EH (cell line): ENCODE measurements around the gene GSDMA.
"Not testable (repeated sequence)": the region's sequence is repeated elsewhere in the genome, so short reads cannot be mapped to it uniquely, and the experiment has no call there.

ENCODE experiments used
- DNase-seq: peaks from one replicate; pipeline ENCODE4 v3.0.0-alpha.2; 2015; ENCODE audit warnings: low read depth

GSDMA gene

GRCh38 chr17:39929646-39930407 lies 33.0 kb upstream of the GSDMA start:
- peak; percentile 94 for DNase-seq

GRCh38 chr17:39933912-39934311 lies 28.9 kb upstream of the GSDMA start:
- no peak for DNase-seq

- no peak for DNase-seq
Measured at GRCh38 chr17:39934324-39934723, 28.5 kb upstream of the GSDMA start.

GRCh38 chr17:39935909-39936308 lies 26.9 kb upstream of the GSDMA start:
- DNase-seq = peak; percentile 42

- DNase-seq = no peak
Measured at GRCh38 chr17:39937447-39937846, 25.4 kb upstream of the GSDMA start.

DNA sequence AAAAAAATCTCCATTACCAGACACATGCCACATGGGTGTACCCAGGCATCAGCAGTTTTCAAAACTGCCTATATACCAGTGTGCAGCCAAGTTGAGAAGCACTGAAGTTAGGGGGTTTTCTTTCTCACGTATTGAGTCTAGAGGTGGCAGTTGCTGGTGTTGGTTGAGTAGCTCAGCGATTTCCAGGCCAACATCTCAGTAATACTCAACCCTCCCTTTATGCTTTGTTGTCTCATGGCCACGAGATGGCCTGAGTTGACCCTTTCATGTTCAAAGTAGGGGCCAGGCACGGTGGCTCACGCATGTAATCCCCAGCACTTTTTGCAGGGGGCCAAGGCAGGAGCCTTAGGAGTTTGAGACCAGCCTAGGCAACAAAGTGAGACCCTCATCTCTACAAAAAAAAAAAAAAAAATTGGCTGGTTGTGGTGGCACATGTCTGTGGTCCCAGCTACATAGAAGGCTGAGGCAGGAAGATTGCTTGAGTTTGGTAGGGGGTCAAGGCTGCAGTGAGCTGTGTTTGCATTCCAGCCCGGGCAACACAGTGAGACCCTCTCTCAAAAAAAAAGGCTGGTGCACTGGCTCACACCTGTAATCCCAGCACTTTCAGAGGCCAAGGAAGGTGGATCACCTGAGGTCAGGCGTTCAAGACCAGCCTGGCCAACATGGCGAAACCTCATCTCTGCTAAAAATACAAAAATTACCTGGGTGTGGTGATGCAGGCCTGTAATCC lies 24.5 kb upstream of the GSDMA start:
- no peak for DNase-seq

GRCh38 chr17:39939106-39939505 lies 23.7 kb upstream of the GSDMA start:
- no peak for DNase-seq

DNA sequence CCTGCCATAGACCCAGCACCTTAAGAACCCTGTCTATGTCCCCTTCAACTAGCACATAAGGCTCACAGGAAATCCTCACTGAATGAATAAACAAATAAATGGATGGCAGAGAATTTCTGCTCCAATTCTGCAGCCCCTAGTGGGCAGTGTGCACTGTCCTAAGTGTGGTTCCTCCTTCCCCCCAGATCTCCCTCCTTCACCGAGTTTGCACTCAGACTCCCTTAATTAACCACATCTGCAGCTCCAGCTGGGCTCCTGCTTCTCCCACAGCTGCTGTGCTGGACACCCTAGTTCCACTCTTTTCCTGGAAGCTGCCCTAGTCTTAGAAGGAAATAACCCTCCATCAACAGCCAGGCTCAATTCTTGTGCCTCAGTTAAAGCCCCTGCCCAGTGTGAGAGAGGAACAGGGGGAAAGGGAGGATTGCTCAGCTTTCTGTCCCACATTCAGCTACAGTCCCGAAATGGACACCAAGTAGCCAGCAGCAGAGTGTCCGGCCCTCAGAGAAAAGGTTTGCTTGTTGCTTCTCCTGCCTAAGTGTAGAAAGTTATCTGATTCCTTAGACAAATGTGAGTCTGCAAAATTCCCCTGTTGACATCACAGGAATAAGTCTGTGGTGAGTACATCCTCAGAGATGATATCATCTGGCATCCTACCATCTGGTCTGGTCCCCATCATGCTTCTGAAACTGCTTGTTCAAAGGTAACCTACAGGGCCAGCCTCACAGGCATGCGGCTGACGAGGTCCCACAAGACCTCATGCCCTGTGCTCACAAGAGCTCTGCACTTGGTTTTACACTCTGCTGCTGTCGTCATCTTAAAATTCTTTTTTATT lies 23.0 kb upstream of the GSDMA start:
- DNase-seq = peak; percentile 90

DNA sequence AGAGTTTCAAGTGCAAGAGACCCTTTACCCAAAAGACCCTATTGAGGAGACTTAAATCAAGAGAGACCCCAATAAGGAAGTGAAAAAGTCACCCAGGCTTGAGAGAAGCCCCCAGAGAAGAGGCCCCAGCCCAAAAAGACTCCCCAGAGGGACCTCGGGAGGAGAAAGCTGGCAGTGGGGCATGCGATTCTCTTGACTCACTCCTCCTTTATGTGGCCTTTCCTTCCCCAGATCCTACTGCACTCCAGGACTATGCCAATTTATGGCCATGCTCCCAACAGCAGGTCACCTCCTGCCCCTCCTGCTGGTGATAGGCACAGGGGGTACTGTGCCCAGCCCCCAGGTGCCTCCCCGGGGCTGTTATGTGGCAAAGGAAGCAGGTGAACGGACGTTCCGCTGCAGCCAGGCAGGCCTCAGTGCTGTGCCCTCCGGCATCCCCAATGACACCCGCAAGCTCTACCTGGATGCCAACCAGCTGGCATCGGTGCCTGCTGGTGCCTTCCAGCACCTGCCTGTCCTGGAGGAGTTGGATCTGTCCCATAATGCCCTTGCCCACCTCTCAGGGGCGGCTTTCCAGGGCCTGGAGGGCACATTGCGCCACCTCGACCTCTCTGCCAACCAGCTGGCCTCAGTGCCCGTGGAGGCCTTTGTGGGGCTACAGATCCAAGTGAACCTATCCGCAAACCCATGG lies 19.0 kb upstream of the GSDMA start:
- DNase-seq = no peak

GRCh38 chr17:39944393-39944711 lies 18.5 kb upstream of the GSDMA start:
- no peak for DNase-seq

- no peak for DNase-seq
Measured at GRCh38 chr17:39946551-39947330, 16.1 kb upstream of the GSDMA start.

GRCh38 chr17:39948489-39948828 lies 14.3 kb upstream of the GSDMA start:
- DNase-seq = not testable (repeated sequence)

GRCh38 chr17:39949028-39949427 lies 13.8 kb upstream of the GSDMA start:
- no peak for DNase-seq

GRCh38 chr17:39950871-39951348 lies 11.9 kb upstream of the GSDMA start:
- no peak for DNase-seq

DNA sequence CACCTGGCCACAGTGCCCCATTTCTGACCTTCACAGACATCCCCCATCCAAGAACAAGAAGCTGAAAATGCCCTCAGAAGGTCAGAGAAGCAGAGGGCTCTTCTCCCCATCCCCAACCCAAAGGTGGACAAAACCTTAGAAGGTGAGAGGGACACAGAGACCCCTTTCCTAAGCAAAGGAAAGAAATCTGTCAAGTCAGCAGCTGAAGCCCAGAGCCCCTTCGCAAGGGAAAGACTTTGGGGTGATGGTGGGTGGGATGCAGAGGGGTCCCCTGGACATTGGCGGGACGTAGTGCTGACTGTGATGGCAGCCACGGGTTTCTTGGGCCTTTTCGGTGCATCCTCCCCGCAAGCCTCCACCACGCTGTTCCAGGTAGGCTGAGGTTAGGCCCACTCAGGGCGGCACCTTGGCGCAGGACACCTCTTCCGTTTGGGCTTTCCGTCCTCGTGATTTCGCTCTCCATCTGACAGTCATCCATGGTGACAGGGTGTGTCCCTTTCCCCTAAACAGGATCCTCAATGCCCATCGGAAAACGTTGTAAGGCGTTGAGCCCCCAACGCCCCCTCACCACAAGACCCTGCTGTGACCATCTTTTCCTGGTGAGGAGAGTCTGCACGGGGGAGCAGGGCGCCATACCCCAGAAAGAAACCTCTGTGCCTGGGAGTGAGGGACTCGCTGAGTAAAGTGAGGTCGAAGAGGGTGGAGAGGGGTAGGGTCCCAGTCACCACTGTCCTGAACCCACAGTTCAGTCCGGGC lies 10.7 kb upstream of the GSDMA start:
- DNase-seq = no peak

DNA sequence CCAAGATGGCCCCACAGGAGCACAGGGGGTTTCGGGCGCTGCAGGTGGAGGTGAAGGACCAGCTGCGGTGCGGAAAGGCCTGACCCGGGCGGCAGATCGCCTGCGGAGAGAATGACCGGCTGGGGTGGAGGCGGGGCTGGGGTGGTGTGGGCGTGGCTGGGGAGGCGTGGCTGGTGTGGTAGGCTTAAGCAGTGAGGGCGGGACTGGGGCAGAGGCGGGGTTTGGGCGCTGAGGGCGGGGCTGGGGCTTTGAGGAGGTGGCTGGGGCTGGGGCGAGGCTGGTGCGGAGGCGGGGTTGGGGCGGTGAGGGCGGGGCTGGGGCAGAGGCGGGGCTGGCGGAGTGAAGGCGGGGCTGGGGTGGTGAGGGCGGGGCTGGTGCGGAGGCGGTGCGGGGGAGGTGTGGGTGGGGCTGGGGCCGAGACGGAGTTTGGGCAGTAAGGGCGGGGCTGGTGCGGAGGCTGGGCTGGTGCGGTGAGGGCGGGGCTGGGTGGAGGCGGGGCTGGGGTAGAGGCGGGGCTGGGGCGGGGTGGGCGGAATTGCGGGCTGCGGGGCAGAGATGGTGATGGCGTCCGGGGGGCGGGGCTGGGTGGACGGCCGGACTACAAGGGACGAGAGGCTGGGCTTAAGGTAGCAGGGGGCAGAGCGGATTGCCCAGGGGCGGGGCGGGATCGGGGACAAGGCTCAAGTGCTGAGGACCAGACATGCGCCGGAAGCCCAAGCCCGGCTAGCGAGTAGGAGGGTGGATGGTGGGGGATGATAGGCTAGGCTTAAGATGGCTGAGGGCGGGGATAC lies 9.9 kb upstream of the GSDMA start:
- DNase-seq = peak; percentile 97

DNA sequence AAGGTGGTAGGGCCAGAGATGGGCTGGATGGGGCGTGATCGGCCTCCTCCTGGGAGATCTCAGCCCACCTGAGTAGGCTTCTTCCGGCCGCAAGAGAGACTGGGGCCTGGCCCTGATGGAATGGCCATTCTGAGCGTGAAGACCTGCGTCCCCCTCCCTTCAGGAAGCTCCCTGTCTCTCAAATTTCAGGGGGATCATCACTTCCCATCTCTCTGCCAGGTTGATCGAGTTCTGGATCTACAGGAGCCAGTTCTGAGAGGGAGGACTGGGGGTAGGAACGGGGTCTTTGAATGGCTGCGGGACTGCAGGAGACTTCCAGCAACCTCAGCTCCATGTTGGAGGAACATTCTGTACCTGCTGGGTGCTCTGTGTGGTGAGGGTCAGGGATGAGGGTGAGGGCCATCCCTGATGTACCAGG lies 9.3 kb upstream of the GSDMA start:
- no peak for DNase-seq

GRCh38 chr17:39954876-39955275 lies 7.9 kb upstream of the GSDMA start:
- no peak for DNase-seq

GRCh38 chr17:39955726-39956225 lies 7.0 kb upstream of the GSDMA start:
- DNase-seq = no peak
